HG03064 (cell line): Measurements from ENCODE around the gene HIPK1.
"Not testable (repeated sequence)": the region's sequence is repeated elsewhere in the genome, so short reads cannot be mapped to it uniquely, and the experiment has no call there.

Source experiments
- ATAC-seq: cut with Tn5 transposase; IDR thresholded peaks from one replicate; pipeline ENCODE4 v1.9.1; 2021; ENCODE audit warnings: low read depth; ENCODE audit not compliant: unreplicated experiment

Gene HIPK1

DNA sequence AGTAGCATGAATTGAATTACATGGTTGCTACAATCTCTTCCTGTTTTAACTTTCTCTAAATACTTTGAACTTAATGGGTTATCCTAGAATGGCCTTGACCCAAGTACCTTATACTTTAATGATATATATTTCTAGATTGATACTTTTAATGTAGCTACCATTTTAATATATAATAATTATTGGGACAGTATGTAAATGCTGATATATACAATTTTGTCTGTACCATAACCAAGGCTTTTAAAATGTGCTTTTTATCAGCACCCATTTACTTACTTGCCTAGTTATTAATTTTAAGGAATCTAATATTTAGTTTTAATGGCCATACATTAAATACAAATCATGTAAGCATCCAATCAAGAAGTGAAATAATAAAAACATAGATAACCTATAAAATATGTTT is 13.4 kb downstream of the HIPK1 start:
- no peak for ATAC-seq

DNA sequence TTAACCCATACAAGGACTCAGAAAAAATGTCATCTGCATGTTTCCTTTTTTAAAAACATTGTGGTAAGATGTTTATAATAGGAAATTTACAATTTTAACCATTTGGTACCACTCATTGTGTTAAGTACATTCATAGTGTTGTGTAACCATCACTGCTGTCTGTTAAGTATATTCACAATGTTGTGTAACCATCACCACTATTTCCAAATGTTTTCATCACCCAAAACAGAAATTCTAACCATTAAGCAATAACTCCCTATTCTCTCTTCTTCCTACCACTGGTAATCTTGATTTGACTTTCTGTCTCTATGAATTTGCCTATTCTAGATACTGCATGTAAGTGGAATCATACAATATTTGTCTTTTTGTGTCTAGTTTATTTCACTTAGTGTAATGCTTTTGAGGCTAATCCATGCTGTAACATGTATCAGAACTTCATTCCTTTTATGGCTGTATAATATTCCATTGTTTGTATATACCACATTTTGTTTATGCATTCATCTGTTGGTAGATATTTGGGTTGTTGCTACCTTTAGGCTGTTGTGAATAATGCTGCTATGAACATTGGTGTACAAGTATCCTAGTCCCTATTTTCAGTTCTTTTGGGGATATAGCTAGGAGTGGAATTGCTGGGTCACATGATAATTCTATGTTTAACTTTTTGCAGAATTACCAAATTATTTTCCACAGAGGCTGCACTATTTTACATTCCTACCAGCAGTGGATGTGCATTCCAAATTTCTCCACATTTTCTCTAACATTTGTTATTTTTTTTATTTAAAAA is 14.1 kb downstream of the HIPK1 start:
- ATAC-seq: no peak

DNA sequence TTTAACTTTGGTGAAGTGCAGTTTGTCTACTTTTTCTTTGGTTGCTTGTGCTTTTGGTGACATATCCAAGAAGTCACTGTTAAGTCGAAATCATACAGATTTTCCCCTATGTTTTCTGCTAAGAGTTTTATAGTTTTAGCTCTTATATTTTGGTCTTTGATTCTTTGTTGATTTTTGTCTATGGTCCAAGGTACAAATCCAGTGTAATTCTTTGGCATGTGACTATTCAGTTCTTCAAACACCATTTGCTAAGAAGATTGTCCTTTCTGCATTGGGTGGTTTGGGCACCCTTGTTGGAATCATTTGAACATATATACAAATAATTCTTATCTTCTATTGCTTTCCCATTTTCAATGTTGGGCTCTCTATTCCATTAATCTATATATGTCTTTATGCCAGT is 16.2 kb downstream of the HIPK1 start:
- ATAC-seq: no peak

DNA sequence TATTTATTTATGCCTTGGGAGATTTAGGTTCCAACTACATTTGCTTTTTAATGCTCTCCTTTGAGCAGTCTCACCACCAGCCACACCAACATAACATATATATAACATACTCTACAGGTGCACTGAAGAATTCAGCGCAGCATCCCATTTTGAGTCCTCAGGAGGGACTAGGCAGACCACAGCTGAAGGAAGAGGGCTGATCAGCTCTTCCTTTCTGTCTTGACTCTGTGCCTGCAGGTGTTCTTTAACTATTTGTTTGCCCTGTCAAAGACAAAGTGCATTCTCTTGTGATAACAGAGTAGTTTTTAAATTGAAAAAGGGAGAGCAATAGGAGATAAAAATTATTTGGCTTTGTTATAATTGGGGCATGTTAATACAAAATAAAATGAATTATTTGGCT is 17.0 kb downstream of the HIPK1 start:
- no peak for ATAC-seq

DNA sequence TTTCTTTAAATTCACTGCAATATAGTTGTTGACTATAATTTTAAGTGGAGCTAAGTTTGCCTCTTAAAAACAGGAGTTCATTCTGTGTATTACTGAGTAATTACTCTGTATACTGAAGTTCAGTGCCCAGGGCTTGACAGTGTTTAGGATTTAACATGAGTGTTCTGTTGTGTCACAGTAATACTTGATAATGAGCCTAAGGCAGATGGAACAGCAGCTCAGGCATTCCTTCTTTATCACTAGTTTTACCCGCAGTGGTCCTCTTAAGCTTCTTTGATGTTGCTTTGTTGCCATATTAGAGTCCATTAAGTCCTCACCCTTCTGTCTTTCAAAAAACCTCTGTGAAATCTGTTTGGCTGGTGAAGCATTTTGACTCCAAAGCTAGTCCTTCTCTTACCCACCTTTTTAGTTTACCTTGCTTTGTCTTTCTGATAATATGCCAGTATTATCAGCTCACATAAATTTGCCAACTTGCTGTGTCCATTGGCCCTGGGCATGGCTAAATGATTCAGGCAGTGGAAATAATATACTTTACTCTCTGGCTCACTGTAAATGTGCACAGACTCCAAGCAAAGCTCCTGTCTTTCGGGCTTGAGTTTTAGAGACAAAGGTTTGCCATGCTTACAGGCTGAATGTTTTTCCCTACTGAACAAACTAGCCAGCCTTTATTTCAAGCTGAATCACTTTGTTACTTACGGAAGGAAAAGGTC is 17.7 kb downstream of the HIPK1 start:
- ATAC-seq: no peak

DNA sequence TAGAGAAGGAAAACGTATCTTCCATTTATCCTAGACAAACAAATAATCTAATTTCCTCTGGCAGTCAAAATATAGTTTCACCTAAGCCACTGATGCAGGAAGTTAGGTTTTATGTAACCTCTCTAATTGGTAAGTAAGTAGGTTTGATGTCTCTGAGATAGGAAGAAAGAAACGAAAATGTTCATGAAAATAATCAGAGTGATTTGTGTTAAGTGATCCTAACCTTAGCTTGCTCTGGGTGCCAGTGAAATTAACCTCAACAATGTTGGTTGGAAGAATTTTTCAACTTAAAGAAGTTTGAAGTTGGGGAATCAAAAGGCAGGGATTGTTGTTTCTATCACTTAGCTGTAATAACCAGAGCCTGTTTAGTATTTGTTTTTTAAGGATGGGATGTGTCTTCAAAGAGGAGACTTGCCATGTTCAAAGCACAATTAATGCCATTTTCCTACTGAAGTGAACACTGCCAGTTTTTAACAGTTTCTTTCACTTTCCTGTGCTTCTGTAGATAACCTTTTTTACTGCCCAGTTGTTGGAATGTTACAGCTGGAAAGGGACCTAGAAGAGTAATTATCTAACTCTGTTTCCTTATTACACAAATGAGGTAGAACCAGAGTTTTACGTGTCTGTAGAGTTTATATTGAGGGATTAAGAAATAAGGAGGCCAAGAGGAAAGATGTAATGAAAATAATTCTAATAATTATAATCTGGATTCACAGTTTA is 18.4 kb downstream of the HIPK1 start:
- ATAC-seq: no peak

DNA sequence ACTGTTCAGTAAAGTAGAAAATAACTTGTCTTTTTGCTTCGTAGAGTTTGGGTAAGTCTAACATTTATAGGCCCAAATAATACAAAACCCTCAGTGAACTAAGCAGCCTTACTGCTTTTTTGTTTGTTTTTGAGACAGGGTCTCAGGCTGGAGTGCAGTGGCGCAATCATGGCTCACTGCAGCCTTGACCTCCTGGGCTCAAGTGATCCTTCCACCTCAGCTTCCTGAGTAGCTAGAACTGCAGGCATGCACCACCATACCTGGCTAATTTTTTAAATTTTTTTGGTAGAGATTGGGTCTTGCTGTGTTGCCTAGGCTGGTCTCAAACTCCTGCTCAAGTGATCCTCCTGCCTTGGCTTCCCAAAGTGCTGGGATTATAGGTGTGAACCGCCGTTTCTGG is 19.0 kb downstream of the HIPK1 start:
- ATAC-seq: not testable (repeated sequence)

DNA sequence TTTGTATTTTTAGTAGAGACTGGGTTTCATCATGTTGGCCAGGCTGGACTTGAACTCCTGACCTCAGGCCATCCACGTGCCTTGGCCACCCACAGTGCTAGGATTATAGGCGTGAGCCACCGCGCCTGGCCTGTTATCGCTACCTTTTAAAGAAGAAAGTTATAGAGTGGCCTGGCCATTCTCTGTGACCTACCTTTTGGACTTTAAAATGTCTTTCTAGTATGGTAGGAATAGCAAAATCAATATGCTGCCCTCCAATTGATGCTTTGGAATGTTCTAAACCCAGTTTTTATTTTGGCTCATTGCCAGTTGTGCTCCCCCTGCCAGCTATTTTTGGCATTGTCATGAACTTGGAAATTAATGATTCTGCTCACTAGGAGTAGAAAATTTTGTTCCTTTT is 19.9 kb downstream of the HIPK1 start:
- ATAC-seq: no peak

DNA sequence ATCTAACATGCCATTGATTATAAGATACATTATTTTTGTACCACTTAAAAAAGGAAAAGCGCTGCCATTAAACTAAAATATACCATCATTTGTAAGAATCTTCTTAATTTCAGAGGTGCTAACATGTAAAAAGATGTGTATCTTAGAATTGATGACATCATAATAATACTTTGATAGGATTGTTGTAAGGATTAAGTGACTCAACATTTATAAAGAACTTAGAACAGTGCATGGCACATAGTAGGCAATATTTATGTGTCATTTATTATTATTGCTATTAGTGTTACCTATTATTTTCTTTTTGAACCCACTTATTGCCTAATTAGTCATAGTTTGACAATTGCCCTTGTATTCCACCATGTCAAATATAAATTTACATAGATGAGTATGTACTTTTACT is 21.8 kb downstream of the HIPK1 start:
- ATAC-seq: no peak

DNA sequence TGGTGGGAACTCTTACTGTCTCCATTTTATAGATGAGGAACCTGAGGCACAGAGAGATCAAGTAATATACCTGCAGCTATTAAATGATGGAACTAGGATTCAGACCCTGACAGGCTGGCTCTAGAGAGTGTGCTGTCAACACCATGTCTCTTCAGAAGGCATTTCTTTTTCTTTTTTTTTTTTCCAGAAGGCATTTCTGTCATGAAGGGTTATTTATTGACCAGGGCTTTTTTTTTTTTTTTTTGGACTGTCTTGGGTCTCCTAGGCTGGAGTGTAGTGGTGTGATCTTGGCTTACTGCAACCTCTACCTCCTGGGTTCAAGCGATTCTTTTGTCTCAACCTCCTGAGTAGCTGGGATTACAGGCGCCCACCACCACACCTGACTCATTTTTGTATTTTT is 22.6 kb downstream of the HIPK1 start:
- no peak for ATAC-seq

DNA sequence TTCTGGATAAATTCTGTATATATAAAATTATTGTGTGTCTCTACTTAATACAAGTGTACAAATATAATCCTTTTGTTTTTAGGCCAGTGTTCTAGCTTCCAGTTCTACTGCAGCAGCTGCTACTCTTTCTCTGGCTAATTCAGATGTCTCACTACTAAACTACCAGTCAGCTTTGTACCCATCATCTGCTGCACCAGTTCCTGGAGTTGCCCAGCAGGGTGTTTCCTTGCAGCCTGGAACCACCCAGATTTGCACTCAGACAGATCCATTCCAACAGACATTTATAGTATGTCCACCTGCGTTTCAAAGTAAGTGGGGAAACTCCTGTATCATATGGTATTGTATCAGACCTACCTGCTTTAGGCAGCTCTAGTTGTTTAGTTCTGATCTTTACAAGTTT is 28.9 kb downstream of the HIPK1 start:
- ATAC-seq: no peak

DNA sequence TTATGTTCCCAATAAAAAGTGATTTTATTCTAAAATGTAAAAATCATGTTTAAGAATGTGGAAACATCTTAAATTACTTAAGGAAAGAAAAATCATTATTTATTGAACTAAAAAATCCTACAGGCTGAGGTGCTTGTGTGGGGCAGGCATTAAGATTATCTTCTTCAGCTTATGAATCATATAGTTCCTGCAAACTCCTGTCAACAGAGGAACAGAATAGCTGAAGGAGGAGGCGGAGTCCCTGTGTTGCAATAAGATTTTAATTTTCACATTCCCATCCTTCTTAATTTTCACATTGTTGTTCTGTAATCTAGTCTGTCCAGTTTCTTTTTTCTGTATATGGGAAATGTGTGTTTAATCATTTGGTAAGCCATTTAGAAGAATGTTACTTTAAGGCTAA is 29.6 kb downstream of the HIPK1 start:
- no peak for ATAC-seq

DNA sequence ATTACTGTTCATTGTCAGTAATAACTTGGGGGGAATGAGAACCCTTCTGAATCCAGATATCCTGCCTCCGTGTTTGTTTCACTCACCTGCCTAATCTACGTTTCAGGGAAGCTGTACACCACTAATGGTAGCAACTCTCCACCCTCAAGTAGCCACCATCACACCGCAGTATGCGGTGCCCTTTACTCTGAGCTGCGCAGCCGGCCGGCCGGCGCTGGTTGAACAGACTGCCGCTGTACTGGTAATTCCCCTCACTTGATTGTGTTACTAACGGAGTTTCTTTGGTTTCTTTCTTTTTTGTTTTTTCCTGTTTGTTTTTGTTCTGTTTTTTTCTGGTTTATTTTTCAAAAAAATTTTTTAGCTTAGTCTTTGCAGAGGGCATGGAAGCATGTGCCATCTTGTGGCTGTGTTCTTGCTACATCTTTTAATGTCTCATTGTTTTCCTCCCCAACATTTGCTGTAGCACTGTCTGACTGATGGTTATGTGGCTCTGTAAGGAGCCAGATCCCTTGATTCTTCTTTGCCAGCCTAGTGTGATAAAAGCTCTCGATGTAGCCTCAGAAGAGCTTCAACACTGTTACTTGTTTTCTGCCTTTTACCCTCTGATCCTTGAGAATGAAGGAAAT is 34.3 kb downstream of the HIPK1 start:
- ATAC-seq: no peak

DNA sequence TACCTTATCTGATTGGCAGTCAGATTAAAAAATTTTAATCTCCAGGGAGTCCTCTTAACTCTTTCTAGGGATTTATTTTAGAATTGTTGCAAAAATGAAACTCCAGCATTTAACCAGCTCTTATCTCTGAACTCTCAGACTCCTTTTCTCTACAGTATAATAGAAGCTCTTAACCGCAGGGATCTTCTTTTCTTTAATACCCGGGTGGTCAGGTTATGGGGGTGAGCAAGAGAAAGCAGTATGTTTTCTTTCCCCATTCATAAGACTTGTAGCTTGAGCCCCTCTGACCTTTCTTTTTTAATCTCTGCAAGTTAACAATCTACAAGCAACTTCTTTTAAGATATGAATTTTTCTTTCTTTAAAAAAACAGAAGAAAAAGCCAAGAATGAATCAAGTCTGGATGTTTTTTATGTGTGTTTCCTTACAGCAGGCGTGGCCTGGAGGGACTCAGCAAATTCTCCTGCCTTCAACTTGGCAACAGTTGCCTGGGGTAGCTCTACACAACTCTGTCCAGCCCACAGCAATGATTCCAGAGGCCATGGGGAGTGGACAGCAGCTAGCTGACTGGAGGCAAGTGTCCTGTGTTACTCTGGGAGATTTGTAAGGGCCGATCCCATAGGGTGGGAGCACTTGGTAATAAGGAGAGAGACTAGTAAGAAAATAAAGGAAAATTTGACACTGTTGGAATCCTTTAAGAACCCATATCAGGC is 36.7 kb downstream of the HIPK1 start:
- ATAC-seq: no peak

DNA sequence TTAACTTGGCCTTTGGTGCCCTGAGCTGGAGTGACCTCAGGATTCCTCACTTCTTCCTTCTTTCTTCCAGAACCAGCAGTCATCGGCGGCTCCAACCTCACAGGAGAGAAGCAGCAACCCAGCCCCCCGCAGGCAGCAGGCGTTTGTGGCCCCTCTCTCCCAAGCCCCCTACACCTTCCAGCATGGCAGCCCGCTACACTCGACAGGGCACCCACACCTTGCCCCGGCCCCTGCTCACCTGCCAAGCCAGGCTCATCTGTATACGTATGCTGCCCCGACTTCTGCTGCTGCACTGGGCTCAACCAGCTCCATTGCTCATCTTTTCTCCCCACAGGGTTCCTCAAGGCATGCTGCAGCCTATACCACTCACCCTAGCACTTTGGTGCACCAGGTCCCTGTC is 43.8 kb downstream of the HIPK1 start:
- ATAC-seq: no peak

DNA sequence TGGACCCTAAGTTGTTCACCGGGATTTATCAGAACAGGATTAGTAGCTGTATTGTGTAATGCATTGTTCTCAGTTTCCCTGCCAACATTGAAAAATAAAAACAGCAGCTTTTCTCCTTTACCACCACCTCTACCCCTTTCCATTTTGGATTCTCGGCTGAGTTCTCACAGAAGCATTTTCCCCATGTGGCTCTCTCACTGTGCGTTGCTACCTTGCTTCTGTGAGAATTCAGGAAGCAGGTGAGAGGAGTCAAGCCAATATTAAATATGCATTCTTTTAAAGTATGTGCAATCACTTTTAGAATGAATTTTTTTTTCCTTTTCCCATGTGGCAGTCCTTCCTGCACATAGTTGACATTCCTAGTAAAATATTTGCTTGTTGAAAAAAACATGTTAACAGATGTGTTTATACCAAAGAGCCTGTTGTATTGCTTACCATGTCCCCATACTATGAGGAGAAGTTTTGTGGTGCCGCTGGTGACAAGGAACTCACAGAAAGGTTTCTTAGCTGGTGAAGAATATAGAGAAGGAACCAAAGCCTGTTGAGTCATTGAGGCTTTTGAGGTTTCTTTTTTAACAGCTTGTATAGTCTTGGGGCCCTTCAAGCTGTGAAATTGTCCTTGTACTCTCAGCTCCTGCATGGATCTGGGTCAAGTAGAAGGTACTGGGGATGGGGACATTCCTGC is 46.2 kb downstream of the HIPK1 start:
- no peak for ATAC-seq

DNA sequence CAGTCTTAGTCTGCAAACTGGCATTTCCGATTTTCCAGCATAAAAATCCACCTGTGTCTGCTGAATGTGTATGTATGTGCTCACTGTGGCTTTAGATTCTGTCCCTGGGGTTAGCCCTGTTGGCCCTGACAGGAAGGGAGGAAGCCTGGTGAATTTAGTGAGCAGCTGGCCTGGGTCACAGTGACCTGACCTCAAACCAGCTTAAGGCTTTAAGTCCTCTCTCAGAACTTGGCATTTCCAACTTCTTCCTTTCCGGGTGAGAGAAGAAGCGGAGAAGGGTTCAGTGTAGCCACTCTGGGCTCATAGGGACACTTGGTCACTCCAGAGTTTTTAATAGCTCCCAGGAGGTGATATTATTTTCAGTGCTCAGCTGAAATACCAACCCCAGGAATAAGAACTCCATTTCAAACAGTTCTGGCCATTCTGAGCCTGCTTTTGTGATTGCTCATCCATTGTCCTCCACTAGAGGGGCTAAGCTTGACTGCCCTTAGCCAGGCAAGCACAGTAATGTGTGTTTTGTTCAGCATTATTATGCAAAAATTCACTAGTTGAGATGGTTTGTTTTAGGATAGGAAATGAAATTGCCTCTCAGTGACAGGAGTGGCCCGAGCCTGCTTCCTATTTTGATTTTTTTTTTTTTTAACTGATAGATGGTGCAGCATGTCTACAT is 47.6 kb downstream of the HIPK1 start:
- no peak for ATAC-seq

DNA sequence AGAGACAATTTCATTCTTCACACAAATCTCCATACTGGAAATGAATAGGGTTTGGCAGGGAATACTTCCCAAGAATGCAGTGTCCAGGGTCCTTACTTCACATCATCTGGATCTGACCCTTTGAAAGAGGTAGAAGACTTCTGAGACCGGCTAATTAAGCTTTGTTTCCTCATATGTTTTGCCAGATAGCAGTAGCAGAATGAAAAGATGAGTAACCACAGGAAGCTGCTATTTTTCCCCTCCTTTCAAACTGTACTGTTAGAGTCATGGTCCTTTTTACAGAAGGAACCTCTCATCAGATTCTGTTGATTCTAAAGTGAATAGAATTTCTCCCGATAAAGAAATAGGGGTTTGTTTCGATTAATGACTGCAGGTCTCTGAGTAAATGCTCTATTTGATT is 48.8 kb downstream of the HIPK1 start:
- ATAC-seq: no peak

DNA sequence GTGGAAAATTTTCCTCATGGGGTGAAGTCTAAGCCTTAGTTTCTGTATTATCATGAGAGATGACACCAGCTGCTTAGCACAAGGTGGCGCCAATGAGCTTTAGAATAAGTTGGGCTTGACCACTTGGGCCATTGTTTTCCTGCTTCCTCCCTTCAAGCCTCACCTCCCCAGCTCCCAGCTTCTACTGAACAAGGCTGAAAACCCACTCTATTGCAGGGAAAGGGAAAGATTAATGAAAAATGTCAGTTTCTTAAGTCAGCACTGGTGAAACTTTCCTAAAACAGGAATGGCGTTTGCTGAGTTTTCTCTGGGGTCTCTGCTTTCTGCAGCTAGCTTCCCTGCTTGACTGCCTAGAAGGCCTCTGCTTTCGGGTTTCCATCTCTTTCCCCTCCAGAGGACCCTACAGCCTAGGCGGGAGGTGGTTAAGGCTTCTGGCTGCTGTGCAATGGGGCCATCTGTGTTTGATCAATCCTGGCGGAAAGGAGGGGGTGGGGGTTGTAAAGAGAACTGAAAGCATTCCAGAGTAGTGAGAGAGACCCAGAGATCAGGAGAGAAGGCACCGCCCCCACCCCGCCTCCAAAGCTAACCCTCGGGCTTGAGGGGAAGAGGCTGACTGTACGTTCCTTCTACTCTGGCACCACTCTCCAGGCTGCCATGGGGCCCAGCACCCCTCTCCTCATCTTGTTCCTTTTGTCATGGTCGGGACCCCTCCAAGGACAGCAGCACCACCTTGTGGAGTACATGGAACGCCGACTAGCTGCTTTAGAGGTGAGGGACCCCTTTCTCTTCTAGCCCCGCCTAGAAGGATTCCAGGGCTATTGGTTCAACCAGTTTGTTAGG is 50.0 kb downstream of the HIPK1 start, which contains the start of gene OLFML3:
Gene OLFML3, plus strand, starts transcription at position 612 of the 840 bp plus-strand sequence. Its CDS starts 43 bp downstream, at position 655.
- ATAC-seq: no peak
